ENCODE results near the gene GRIFIN. TPM values are rescaled to one million over a fixed set of nuclear protein-coding genes. Genes with fewer than 3 reads are reported as not detected.

Gene GRIFIN
- total RNA-seq, 2 donors from 2014 or later: not detected

GRCh38 chr7:2488681-2489080 is 12.5 kb upstream of the GRIFIN start:
- ATAC-seq (replicated peaks in 1 of 2) (no peak), DNase-seq (no peak)
- H3K9me3 Mint-ChIP-seq: peaks cover 5 to 8% of the 10 kb centered on the region in 2 donors
- peaks cover 6% of the 10 kb centered on the region for H3K27me3 Mint-ChIP-seq (ENCODE audit: low read depth)
- H3K4me1 Mint-ChIP-seq (ENCODE audit: low read depth): no peaks in the 10 kb centered on the region
- no peaks in the 10 kb centered on the region for H3K36me3 Mint-ChIP-seq (ENCODE audit: insufficient read depth in 2 of 2)
- no peak overlapping the region for H3K4me3 Mint-ChIP-seq
- H3K27ac Mint-ChIP-seq: no peak overlapping the region

DNA sequence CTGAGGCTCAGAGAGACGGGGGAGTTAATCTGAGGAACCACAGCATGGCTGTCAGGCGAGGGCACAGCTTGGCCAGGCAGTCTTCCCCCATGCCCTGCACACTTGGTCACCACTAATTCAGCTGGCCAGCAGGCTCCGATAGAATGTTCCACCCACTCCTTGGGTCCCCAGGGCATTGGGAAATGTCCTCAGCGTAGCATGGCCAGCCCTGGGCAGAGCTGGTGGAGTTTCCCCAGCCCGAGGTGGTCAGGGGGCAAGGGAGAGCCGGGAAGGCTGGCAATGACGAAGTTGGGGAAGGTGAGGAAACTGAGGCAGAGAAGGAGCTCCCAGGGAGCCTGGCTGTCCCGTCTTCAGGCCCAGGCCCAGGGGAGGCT is 12.1 kb upstream of the GRIFIN start:
- H3K4me3 Mint-ChIP-seq: no peak overlapping the region
- H3K27me3 Mint-ChIP-seq (ENCODE audit: low read depth): peaks cover 6% of the 10 kb centered on the region
- H3K4me1 Mint-ChIP-seq (ENCODE audit: low read depth): no peaks in the 10 kb centered on the region
- H3K27ac Mint-ChIP-seq: no peak overlapping the region
- ATAC-seq (replicated peaks in 1 of 2): no peak
- H3K9me3 Mint-ChIP-seq: peaks cover 5 to 8% of the 10 kb centered on the region in 2 donors
- DNase-seq: no peak
- H3K36me3 Mint-ChIP-seq (ENCODE audit: insufficient read depth in 2 of 2): no peaks in the 10 kb centered on the region

DNA sequence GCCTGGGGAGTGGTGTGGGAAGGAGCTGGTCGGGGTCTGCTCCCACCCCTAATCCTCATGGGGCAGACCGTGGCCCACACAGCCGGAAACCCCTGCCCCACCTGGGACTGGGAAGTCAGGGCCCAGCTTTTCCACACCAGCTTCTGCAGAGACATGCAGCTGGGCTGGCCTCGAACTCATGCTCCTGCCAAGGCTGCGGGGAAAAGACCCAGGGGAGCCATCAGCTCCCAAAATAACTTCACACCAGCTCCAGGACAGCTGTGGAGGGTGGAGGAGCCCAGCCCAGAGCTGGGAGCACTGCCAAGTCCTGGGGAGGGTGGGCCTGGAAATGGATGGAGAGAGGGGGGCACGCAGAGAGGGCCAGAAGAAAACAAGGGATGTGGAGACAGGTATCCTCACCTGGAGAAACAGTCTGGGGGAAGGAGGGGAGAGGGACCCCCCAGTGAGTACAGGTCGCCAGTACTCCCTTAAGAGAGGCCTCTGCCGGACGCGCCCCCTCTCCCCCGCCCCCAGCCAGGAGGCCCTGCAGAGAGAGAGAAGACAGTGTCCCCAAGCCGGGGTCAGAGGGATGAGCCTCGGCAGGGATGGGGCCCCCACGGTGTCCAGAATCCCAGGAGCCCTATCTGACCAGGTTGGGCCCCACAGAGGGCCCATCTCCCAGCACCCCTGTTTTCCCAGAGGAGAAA is 11.5 kb upstream of the GRIFIN start:
- no peak for DNase-seq
- no peaks in the 10 kb centered on the region for H3K4me1 Mint-ChIP-seq (ENCODE audit: low read depth)
- ATAC-seq (replicated peaks in 1 of 2): no peak
- peaks cover 6% of the 10 kb centered on the region for H3K27me3 Mint-ChIP-seq (ENCODE audit: low read depth)
- no peak overlapping the region for H3K27ac Mint-ChIP-seq
- H3K9me3 Mint-ChIP-seq: peaks cover 5 to 8% of the 10 kb centered on the region in 2 donors
- H3K36me3 Mint-ChIP-seq (ENCODE audit: insufficient read depth in 2 of 2): no peaks in the 10 kb centered on the region
- H3K4me3 Mint-ChIP-seq: no peak overlapping the region

GRCh38 chr7:2484868-2485267 is 8.7 kb upstream of the GRIFIN start:
- H3K4me3 Mint-ChIP-seq: no peak overlapping the region
- no peaks in the 10 kb centered on the region for H3K27me3 Mint-ChIP-seq (ENCODE audit: low read depth)
- H3K9me3 Mint-ChIP-seq: no peaks in the 10 kb centered on the region
- DNase-seq (no peak), ATAC-seq (replicated peaks in 1 of 2) (no peak)
- no peak overlapping the region for H3K27ac Mint-ChIP-seq
- no peaks in the 10 kb centered on the region for H3K4me1 Mint-ChIP-seq (ENCODE audit: low read depth)
- H3K36me3 Mint-ChIP-seq (ENCODE audit: insufficient read depth in 2 of 2): no peaks in the 10 kb centered on the region

DNA sequence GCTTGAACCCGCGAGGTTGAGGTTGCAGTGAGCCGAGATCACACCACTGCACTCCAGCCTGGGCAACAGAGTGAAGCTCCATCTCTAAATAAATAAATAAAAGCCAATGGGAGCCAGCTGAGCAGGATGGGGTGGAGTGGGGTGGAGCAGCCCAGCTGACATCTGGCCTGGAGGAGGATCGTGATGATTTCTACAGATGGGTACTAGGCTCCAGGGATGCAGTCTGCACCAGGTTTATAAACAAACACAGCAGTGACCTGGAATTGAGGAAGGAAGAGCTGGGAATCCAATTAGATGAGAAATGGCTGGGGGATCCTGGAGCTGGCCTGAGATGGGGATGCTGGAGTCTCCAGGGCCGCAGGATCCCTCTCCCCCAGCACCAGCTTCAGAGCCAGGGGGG is 7.3 kb upstream of the GRIFIN start:
- Mint-ChIP-seq H3K9me3 (no peaks in the 10 kb centered on the region), H3K36me3 (ENCODE audit: insufficient read depth in 2 of 2) (no peaks in the 10 kb centered on the region), H3K27ac (no peak overlapping the region), H3K27me3 (ENCODE audit: low read depth) (no peaks in the 10 kb centered on the region), H3K4me1 (ENCODE audit: low read depth) (no peaks in the 10 kb centered on the region), H3K4me3 (no peak overlapping the region)
- ATAC-seq (replicated peaks in 1 of 2) (no peak), DNase-seq (no peak)

- Mint-ChIP-seq H3K36me3 (ENCODE audit: insufficient read depth in 2 of 2) (no peaks in the 10 kb centered on the region), H3K27ac (no peak overlapping the region), H3K27me3 (ENCODE audit: low read depth) (no peaks in the 10 kb centered on the region), H3K4me3 (no peak overlapping the region), H3K9me3 (no peaks in the 10 kb centered on the region), H3K4me1 (ENCODE audit: low read depth) (no peaks in the 10 kb centered on the region)
- ATAC-seq (replicated peaks in 1 of 2) (no peak), DNase-seq (no peak)
These were observed 6.7 kb upstream of the GRIFIN start for GRCh38 chr7:2482725-2483451.

- Mint-ChIP-seq H3K9me3 (no peaks in the 10 kb centered on the region), H3K27ac (no peak overlapping the region), H3K4me3 (no peak overlapping the region), H3K36me3 (ENCODE audit: insufficient read depth in 2 of 2) (no peaks in the 10 kb centered on the region), H3K27me3 (ENCODE audit: low read depth) (no peaks in the 10 kb centered on the region), H3K4me1 (ENCODE audit: low read depth) (no peaks in the 10 kb centered on the region)
- DNase-seq (no peak), ATAC-seq (replicated peaks in 1 of 2) (no peak)
These were observed 5.0 kb upstream of the GRIFIN start for GRCh38 chr7:2481195-2481594.

GRCh38 chr7:2480070-2480408 is 3.8 kb upstream of the GRIFIN start:
- no peak for DNase-seq
- no peak overlapping the region for H3K27ac Mint-ChIP-seq
- ATAC-seq (replicated peaks in 1 of 2): no peak
- H3K36me3 Mint-ChIP-seq (ENCODE audit: insufficient read depth in 2 of 2): no peaks in the 10 kb centered on the region
- no peaks in the 10 kb centered on the region for H3K9me3 Mint-ChIP-seq
- no peaks in the 10 kb centered on the region for H3K4me1 Mint-ChIP-seq (ENCODE audit: low read depth)
- no peak overlapping the region for H3K4me3 Mint-ChIP-seq
- H3K27me3 Mint-ChIP-seq (ENCODE audit: low read depth): no peaks in the 10 kb centered on the region

GRCh38 chr7:2479276-2480069 is 3.3 kb upstream of the GRIFIN start:
- Mint-ChIP-seq H3K9me3 (no peaks in the 10 kb centered on the region), H3K27me3 (ENCODE audit: low read depth) (no peaks in the 10 kb centered on the region), H3K36me3 (ENCODE audit: insufficient read depth in 2 of 2) (no peaks in the 10 kb centered on the region), H3K4me1 (ENCODE audit: low read depth) (no peaks in the 10 kb centered on the region), H3K27ac (no peak overlapping the region), H3K4me3 (no peak overlapping the region)
- ATAC-seq (replicated peaks in 1 of 2) (no peak), DNase-seq (no peak)

GRCh38 chr7:2478800-2479199 is 2.6 kb upstream of the GRIFIN start:
- no peaks in the 10 kb centered on the region for H3K27me3 Mint-ChIP-seq (ENCODE audit: low read depth)
- H3K4me3 Mint-ChIP-seq: no peak overlapping the region
- no peaks in the 10 kb centered on the region for H3K9me3 Mint-ChIP-seq
- ATAC-seq (replicated peaks in 1 of 2): no peak
- no peaks in the 10 kb centered on the region for H3K4me1 Mint-ChIP-seq (ENCODE audit: low read depth)
- H3K36me3 Mint-ChIP-seq (ENCODE audit: insufficient read depth in 2 of 2): no peaks in the 10 kb centered on the region
- no peak overlapping the region for H3K27ac Mint-ChIP-seq
- DNase-seq: no peak

DNA sequence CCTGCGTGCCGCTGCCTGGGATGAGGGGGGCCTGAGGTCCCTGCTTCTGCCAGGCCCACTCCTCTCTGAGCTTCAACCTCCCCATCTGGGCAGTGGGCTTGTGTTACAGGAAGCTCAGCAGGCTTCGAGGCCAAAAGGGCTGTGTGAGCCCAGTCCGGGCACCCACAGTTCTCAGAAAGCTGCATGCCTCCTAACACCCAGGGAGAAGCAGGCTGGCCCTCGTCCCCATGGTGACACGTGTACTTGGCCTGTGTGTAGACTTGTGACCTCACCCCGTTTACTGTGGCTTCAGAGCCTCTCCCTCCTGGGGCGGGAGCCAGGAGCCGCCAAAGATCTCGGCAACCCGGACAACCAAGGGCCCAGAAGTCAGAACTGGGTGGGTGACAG is 2.2 kb upstream of the GRIFIN start:
- H3K27ac Mint-ChIP-seq: no peak overlapping the region
- H3K4me1 Mint-ChIP-seq (ENCODE audit: low read depth): no peaks in the 10 kb centered on the region
- H3K4me3 Mint-ChIP-seq: no peak overlapping the region
- DNase-seq (no peak), ATAC-seq (replicated peaks in 1 of 2) (no peak)
- H3K27me3 Mint-ChIP-seq (ENCODE audit: low read depth): no peaks in the 10 kb centered on the region
- no peaks in the 10 kb centered on the region for H3K9me3 Mint-ChIP-seq
- no peaks in the 10 kb centered on the region for H3K36me3 Mint-ChIP-seq (ENCODE audit: insufficient read depth in 2 of 2)

DNA sequence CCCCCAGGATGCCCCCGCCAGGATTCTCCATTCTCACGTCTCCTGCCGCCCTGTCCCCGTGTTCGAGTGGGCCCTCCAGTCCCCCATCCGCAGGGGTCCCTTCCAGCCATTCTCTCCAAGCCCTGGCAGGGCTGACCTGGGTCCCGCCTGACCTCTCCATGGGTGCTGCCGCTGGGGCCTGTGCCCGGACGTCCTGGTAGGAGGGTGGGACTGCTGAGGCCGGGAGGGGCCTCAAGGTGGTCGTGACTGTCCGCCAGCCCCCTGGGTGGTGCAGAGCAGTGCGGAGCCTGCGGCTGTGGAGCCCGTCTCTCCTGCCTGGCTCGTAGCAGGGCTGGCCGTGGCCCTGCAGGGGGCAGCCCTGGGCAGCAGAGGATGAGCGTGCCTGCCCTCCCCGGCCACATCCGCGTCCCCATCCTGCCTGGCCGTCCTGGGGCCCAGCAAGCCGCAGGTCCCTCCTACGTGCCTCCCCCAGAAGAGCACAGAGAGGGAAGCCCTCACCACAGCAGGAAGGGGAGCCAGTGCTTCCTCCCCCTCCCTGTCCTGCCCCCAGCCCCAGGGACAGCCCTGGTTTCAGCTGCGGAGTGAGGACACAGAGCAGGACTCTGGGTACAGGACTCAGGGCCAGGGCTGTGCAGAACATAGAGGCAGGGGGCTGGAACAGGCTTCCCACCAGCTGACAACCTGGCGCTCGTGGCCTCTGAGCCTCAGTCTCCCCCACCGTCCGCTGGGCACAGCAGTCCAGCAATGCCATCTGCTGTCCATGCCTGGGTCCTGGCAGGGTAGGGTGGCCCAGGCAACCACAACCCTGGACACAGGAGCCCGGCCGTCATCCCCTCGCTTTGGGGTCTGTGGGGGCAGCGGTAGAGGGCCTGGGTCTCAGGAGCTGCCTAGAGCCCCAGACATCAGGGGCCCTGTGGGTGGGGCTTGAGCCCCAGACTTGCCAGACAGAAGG is 1.5 kb upstream of the GRIFIN start:
- H3K9me3 Mint-ChIP-seq: no peaks in the 10 kb centered on the region
- H3K36me3 Mint-ChIP-seq (ENCODE audit: insufficient read depth in 2 of 2): no peaks in the 10 kb centered on the region
- H3K4me3 Mint-ChIP-seq: no peak overlapping the region
- H3K4me1 Mint-ChIP-seq (ENCODE audit: low read depth): no peaks in the 10 kb centered on the region
- DNase-seq (peak; percentile 78), ATAC-seq (replicated peaks in 1 of 2) (peak; percentile 98 to 99)
- no peaks in the 10 kb centered on the region for H3K27me3 Mint-ChIP-seq (ENCODE audit: low read depth)
- H3K27ac Mint-ChIP-seq: no peak overlapping the region

Data from activated T-cell treated with anti-CD3 and anti-CD28 coated beads, Interleukin-2, amount 50 U/mL, for 72 hours (primary cell).